Suppressor macrophage treated with lipopolysaccharide for 1 hour (primary cell): Measurements from ENCODE around the gene ETFDH.

Experiments used
- DNase-seq, 3 donors: peaks; one replicate each; pipeline ENCODE4 v3.0.0-alpha.2; 2020 to 2022

ETFDH gene

DNA sequence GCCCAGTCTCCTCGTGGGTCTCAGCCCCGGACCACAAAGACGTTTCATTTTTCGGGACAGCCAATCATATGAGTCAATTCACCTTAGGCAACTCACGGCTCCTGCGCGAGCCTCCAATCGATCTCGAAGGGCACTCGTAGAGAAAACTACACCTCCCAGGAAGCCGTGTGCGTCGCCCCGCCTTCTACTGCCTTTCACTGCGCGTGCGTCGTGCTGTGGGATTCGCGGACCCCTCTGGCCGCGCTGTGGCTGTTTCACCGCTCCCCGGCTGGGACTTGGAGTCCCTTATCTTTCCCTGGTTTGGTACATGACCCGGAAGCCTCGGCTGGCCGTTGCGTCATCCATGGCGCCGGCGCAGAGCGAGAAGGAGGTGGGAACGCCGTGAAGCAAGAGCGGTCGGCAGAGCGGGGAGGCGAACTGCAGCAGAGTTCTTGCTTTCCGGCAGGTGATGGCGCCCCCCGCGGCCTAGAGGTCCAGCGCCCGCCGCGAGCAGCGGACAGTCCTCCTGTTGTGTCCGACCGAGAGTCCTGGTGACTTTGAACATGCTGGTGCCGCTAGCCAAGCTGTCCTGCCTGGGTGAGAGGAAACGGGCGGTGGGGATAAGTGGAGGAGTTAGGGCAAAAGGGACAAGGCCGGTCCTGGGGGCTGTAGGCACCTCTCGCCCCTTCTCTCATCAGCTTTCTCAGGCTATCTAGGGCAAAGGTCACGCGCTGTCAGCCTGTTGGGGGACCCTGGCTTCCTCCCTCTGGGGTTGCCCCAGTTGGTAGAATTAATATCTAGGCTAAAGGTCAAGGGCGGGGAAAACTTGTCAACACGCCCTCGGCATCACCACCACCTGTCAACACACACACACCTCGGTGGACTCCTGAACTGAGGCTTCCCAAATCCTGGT, at the start of gene ETFDH:
ETFDH (plus strand) TSS at position 382 of the 892 bp plus-strand sequence; CDS start at position 543, 161 bp downstream.
- DNase-seq = peak; percentile 99 to 100 (median 100)

DNA sequence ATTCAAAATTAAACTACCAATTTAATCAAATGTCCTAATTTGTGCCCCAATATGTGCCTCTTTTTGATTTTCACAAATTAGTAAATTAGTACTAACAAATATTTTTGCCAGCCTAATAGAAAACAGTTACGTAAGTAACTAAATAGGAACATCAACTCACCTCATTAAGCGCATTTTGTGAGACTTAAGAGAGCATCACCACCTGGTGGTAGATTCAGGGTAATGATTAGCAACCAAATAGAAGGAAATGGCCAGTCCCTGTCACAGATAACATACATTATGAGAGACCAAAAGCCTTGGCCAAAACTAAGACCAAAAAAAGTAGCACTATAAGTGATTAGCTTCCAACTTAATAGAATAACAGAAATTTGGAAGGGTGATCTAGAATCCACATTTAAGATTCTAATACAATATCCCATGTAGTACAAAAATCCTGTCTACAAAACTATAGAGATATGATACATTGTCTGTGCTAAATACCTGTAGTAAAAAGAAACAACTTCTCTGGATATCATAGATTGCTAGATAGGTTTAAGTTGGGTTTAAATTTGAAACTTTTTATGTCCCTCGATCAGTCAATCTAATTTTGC, 47.1 kb upstream of the ETFDH start:
- peak; percentile 73 to 85 (median 84) for DNase-seq

DNA sequence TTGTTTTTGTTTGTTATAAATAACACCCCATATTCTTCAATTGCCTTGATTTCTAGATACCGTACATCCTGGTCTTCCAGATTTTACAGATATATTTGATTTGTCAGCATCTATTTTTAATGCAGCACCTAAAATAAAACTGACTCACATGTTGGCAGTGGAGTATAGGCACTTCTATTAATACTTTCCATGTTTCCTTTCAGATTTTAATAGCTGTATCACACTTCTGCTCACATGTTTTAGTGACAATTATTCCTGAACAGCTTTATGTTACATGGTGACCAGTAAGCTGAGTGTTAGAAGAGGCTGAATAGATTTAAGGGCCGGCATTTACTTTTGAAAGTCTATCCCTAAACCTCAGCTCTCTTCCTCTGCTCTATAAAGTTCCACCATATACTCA, 46.6 kb upstream of the ETFDH start:
- DNase-seq = no peak

DNA sequence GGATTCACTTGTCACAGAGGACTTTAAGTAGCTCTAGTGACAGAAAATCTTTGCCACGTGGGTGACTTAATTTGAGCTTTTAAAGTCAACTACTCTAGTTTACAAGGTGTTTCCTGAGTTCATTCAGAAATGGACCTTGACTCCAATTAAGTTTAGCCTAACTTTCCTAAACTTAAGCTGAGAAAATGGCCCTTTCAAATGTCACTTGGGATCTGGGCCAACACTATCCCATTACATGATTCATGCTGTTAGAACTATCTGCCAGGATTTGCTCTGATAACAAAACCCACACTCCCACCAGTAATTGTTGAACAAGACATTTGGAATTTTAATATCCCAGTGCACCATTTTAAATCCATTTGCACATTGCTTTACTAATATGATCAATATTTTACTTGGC, 41.2 kb upstream of the ETFDH start:
- no peak for DNase-seq

DNA sequence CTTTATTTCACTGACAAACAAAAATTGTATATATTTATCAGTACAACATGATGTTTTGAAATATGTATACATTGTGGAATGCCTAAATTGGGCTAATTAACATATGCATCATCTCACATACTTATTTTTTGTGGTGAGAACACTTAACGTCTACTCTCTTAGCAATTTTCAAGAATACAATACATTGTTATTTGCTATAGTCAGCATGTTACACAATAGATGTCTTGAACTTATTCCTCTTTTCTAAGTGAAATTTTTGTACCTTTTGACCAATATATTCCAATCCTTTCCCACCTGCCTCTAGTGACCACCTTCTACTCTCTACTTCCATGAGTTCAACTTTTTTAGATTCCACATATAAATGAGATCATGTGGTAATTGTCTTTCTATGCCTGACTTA, 35.5 kb upstream of the ETFDH start:
- no peak for DNase-seq

DNA sequence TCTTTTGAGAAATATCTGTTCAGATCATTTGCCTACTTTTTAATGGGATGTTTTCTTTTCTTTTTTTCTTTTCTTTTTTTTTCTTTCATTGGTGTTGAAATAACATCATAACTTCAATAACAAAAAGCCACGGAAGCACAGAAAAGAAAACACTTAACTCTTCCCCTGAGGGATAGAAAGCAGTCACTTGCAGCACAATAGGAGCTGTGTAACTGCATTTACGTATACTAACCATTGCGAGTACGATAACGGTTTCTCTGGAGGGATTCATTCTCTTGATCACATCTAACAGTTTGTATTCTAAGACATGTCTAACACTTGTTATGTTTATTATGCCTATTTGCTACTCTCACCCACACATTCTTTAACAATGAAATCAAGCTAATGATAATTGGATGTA, 27.7 kb upstream of the ETFDH start:
- no peak for DNase-seq

DNA sequence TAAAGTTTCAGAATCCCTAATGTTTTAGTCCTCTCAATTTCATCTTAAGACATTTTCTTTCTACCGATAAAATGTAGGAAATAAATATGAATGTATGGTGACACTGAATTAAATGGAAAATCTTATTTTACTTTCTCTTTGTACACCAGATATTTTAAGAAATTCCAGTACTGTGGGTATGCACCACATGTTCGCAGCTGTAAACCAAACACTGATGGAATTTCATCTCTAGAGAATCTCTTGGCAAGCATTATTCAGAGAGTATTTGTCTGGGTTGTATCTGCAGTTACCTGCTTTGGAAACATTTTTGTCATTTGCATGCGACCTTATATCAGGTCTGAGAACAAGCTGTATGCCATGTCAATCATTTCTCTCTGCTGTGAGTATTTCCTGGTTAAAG, 27.3 kb upstream of the ETFDH start:
- no peak for DNase-seq

DNA sequence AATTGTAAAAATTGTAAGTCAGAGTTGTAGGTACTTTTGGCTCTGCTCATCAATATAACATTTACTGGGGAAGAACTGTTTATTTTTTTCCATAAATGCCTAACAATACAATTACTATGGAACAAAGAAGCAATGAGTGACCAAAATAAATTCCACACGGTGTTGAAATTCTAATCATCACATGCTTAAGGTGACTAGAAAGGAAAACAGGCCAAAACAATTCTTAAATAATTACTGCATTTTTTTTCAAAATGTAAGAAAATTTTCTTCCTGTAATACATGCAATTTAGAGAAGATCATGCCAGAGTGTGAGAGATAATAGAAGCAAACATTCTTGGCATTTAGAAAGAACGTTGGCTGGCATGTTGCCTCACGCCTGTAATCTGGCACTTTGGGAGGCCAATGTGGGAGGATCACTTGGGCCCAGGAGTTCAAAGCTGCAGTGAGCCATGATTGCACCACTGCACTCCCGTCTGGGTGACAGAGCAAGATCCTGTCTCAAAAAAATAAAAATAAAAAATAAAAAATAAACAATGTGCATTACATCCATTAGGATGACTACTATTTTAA, 22.9 kb upstream of the ETFDH start:
- DNase-seq = no peak

DNA sequence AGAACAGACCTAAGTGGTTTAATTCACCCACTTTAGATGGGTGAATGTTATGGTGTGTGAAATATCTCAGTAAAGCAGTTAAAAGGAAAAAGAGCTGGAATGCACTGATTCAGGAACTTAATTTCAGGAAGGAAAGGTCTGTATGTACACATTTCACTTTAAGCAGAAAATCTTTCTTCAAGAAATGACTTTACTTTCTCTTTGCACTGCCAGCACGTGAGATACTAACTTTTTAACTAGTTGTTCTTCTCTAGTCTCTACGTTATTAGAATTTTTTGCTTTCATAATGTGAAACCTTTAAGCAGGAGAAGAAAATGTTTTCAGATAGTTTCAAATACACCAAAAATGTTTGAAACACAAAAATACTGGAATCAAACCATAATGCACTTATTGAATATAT, 19.2 kb upstream of the ETFDH start:
- peak; percentile 3 to 36 (median 28) for DNase-seq

DNA sequence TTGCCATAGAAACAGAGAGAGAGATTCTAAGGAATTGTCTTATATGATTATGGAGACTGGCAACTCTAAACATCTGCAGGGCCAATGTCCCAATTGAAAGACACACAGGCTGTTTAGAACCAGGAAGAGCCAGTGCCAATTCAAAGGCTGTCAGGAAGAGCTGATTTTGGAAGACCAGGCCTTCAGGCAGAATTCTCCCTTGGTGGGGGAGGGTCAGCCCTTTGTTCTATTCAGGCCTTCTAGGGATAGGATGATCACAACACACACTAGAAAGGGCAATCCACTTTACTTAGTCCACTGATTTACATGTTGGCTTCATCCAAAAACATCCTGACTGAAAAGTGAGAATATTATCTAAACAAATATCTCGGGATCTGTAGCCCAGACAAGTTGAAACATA, 15.7 kb upstream of the ETFDH start:
- no peak for DNase-seq

DNA sequence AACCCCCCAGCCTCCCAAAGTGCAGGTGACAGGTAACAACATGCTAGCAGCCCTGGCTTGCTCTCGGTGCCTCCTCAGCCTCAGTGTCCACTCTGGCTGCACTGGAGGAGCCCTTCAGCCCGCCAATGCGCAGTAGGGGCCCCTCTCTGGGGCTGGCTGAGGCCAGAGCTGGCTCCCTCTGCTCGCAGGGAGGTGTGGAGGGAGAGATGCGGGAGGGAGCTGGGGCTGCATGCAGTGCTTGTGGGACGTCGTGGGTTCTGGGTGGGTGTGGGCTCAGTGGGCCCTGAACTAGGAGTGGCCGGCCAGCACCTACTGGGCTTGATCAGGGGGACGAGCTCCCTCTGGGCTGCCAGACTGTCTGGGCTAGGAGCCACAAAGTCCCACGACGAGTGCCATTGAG, 14.8 kb upstream of the ETFDH start:
- no peak for DNase-seq

DNA sequence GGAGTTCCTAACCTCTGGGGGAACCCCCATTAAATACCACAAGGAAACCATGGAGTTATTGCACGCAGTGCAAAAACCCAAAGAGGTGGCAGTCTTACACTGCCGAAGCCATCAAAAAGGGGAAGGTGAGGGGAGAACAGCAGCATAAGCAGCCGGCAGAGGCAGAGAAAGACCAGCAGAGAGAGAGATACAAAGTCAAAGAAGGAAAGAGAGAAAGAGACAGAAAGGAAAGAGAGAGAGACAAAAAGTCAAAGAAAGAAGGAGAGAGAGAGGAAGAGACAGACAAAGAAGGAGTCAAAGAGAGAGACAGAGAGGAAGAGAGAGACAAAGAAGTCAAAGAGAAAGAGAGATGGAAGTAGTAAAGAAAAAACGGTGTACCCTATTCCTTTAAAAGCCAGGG, 8.8 kb upstream of the ETFDH start:
- peak; percentile 63 to 76 (median 73) for DNase-seq

DNA sequence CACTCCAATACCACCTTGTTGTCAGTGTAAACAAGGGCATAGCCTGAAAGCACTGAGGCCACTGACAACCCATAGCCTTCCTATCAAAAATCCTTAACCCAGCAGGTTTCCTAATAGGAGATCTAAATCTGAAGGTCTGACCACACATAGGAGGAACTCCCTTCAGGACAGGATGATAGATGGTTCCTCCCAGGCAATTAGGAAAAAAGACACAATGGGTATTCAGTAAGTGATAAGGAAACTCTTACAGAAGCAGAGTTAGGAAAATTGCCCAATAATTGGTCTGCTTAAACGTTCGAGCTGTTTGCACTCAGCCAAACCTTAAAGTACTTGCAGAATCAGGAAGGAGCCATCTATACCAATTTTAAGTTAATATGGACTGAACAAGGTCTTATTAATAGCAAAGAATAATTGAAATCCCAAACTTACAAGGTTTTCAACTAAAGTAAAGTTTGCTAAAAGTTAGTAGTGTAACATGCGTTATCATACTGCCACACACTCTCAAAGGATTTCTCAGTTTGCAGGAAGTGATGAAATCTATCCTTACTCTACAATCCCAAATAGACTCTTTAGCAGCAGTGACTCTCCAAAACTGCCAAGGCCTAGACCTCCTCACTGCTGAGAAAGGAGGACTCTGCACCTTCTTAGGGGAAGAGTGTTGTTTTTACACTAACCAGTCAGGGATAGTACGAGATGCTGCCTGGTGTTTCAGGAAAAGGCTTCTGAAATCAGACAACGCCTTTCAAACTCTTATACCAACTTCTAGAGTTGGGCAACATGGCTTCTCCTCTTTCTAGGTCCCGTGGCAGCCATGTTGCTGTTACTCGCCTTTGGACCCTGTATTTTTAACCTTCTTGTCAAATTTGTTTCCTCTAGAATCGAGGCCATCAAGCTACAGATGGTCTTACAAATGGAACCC, 8.1 kb upstream of the ETFDH start:
- DNase-seq = peak; percentile 58 to 72 (median 65)

DNA sequence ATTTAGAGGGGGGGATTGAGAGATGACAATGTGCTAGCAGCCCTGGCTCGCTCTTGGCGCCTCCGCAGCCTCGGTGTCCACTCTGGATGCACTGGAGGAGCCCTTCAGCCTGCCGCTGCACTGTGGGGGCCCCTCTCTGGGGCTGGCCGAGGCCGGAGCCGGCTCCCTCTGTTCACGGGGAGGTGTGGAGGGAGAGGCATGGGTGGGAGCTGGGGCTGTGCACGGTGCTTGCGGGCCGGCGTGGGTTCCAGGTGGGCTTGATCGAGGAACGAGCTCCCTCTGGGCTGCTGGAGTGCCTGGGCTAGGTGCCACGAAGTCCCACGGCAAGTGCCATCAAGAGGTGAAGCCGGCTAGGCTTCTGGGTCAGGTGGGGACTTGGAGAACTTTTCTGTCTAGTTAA, 7.3 kb upstream of the ETFDH start:
- no peak for DNase-seq

DNA sequence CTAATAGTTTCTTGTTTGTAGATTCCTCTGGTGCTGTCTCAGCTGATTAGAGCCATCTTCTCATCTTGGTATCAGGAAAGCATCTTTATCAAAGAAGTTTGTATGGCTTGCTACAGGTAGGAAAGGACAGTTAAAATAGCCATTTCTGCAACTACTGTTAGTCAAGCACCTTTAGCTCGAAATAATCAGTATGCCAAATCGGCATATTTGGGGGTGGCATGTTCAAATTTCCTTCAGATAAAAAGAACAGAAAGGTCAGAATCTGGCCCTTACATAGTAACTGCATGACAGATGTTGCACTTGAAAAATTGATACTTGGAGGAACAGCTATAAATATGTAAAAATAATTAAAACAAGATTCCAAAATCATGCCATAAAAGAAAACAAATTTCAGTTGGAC, 5.2 kb upstream of the ETFDH start:
- DNase-seq = no peak

DNA sequence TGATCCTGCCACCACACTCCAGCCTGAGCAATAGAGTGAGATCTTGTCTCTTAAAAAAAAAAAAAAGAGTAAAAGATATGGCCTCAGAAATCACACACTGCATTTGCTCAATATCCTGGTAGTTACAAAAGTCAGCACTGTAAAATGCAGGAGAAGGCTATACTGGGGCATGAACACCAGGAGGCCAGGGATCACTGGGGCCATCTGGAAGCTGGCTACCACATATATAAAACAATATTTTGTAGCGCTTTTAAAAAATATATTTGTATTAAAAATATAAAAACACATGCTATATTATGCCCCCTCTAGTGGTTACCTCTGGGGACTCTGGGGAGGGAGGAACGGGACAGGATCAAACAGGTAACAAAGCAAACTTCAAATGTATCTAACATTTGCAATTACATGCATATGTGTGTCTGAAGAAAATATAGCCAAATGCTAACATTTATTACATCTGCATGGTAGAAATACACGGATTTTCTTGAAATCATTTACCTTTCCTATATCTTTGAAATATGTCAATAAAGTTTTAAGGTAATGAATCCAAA, 4.4 kb upstream of the ETFDH start:
- DNase-seq = peak; percentile 57 to 76 (median 73)

DNA sequence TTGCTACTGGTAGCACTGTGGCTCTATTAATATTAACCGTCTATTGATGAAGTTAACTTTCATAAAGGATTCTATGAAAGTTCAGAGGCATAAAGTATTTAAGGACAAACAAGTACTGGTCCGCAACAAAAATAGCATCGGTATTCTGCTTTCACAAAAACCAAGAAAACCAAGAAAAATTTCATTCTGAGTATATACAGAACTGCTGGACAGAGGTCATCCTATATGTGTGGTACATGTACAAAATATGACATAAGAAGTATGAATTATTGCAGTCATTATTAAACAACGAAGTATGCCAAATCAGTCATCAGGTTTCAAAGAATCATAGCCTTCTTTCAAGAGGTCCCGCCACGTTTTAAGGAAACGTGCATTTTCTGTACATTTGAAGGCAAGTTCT, 2.8 kb upstream of the ETFDH start:
- DNase-seq = no peak

DNA sequence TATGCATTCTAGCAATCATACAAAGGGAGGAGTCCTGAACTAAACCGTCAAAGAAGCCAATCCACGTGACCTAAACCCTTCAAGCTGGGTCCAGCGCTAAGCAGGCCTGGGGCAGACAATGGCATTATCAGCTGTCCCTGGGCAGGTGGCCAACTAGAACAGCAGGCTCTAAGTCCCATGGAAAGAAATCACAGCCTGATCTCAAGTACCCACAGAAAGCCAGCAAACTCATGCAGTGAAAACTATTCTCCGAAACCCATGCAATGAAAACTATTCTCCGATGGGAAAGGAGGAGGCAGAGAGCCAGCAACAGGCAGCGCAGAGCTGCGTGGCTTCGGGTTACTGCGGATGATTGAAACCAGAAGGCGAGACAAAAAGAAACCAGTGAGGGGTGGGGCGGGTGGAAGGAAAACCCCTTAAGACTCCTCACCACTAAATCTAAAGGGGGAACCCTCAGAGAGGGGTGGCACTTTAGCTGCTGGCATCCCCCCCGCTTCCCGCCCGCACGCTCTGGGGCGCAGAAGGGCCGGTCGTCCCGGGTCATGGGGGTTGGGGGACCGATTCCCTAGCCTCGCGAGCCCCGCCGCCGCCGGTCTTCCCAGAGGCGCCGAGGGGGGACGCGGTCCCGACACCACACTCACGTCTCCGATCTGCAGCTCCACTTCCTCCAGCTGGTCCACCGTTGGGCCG, 976 bp upstream of the ETFDH start:
- DNase-seq = peak; percentile 49 to 75 (median 57)

DNA sequence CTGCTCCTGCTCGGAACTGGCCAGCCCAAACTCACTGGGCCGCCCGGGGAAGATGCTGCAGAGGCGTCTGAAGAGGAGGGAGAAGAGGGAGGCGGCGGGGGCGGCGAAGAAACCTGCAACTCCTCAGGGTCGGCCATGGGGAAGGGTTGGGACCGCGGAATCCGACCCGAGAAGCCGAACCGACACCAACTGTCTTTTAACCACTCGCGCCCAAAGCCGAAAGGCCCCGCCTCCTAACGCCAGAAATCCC, 506 bp upstream of the ETFDH start, which contains the start of gene C4orf46:
C4orf46 (minus strand) TSS at position 223 of the 250 bp plus-strand sequence; CDS start at position 137, 86 bp downstream.
- DNase-seq = no peak

DNA sequence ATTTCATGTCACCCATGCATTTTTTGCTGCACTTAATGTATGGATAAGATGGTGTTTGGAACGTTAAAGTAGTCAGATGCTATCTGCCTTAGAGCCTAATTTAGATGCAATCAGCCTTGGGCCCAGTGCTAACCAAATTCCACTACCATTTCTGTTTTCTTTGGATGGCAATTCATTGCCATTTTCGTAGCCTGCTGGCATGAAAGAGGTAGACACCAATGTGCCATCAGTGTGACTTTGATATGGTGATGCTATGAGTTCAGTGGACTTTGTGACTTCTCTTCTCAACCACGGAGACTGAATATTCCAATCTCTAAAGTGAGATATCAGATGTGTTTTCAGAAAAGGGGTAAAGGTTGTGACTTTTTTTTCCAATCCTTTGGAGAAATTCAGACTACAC, 1.5 kb downstream of the ETFDH start:
- no peak for DNase-seq

DNA sequence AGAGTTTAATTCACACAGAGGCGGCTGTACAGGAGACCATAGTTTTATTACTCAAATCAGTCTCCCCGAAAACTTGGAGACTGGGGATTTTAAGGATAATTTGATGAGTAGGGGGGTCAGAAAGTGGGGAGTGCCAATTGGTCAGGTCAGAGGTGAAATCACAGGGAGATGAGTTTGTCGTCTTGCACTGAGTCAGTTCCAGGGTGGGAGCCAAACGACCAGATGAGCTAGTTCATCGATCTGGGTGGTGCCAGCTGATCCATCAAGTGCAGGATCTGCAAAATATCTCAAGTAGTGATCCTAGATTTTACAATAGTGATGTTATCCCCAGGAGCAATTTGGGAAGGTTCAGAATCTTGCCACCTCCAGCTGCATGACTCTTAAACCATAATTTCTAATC, 4.0 kb downstream of the ETFDH start:
- no peak for DNase-seq

DNA sequence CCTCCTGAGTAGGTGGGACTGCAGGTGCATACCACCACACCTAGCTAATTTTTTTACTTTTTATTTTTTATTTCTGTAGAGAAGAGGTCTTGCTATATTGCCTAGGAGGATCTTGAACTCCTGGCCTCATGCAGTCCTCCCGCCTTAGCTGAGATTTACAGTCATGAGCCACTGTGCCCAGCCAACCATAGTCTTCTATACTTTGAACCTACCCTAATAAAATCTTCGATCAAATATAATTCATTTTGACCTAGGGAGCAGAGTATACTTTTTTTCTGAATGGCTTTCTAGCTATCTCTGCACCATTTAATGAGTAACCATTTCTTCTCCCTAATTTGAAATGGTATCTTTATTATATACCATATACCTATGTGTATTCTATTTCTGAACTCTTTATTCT, 6.7 kb downstream of the ETFDH start:
- no peak for DNase-seq
